Effector memory CD8-positive, alpha-beta T cell (primary cell): ENCODE measurements around the gene RERG.

ENCODE experiments used
- ATAC-seq: fragments of 150-1000 bp; cut with Tn5 transposase; replicated peaks from 2 replicates; pipeline ENCODE4 v1.10.0; 2021; ENCODE audit warnings: mild to moderate bottlenecking, moderate library complexity
- DNase-seq, 3 experiments: peaks; one replicate each; pipeline ENCODE4 v3.0.0; 2021
- H3K27ac Mint-ChIP-seq, 2 donors: one replicate each; pipeline ENCODE4 v1.8.0; 2022; ENCODE audit warnings: mild to moderate bottlenecking in 2 of 2, mixed read lengths in 2 of 2, moderate library complexity in 2 of 2
- H3K27me3 Mint-ChIP-seq, 2 donors: one replicate each; pipeline ENCODE4 v1.8.0; 2022; ENCODE audit warnings: mixed read lengths in 2 of 2
- H3K36me3 Mint-ChIP-seq: one replicate; pipeline ENCODE4 v1.8.0; 2022; ENCODE audit warnings: mild to moderate bottlenecking, moderate library complexity, mixed read lengths; ENCODE audit not compliant: insufficient read depth
- H3K4me1 Mint-ChIP-seq, 2 donors: one replicate each; pipeline ENCODE4 v1.8.0; 2022; ENCODE audit warnings: low read depth in 2 of 2, mixed read lengths in 2 of 2
- H3K4me3 Mint-ChIP-seq, 2 donors: one replicate each; pipeline ENCODE4 v1.8.0; 2022; ENCODE audit warnings: mild to moderate bottlenecking in 2 of 2, mixed read lengths in 2 of 2, moderate library complexity in 2 of 2
- H3K9me3 Mint-ChIP-seq, 2 donors: one replicate each; pipeline ENCODE4 v1.8.0; 2022; ENCODE audit warnings: mixed read lengths in 2 of 2

Gene RERG

DNA sequence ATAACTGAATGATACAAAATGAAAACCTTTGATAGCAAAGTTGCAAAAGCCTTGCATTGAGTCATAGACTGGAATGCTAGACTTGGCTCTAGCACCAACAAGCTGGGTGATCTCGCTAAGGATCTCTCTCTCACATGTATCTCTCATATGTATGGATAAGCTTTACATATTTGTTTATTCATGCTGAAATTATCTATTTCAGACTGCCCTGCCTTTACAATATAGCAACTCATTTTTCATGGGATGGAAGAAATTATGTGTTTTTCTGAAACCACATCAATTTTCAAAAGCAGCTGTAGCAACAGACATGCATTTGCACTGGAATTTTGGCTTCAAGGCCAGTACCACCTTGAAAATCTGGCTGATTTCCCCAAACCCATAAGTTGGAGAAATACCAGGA is 11.4 kb downstream of the RERG start:
- Mint-ChIP-seq H3K4me3 (no peak overlapping the region), H3K4me1 (no peaks in the 10 kb centered on the region), H3K27ac (no peak overlapping the region), H3K27me3 (peaks cover 20 to 23% of the 10 kb centered on the region in 2 donors), H3K36me3 (no peaks in the 10 kb centered on the region), H3K9me3 (no peaks in the 10 kb centered on the region)
- no peak for ATAC-seq
- no peak for DNase-seq

DNA sequence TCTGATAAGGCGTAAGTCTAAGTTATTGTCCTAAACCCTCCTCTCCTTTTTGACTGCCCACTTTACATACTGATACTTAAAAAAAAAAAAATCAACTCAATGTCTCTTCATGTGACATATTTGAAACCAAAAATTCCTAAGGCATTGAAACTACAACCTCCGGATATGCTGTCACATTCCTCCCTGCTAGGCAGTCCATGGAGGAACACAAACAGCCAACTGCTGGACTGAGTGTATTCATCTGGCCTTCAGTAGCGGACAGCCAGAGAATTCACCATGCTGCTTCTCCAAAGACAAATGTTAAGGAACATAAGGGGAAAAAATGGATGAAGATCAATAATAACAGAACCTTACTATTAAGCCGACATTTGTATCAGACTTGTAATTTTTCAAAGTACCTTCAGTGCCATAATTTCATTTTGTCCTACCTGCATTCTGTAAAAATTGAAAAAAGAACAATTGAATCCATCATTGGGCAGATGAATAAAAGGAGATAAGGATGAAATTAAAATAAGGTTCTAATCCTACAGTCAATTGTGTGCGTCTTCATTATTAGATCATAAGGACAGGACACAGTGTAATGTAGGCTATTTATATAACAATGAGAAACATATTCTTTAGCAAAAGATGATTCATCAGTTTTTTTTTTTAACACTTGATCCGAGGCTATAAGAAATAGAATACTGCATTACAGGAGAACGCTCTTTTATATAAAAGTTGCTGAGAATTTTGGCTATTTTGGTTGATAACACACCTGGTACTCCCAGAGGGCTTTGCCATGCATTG is 12.2 kb downstream of the RERG start:
- no peak for DNase-seq
- Mint-ChIP-seq H3K4me3 (no peak overlapping the region), H3K9me3 (no peaks in the 10 kb centered on the region), H3K36me3 (no peaks in the 10 kb centered on the region), H3K27ac (no peak overlapping the region), H3K27me3 (peaks cover 23% of the 10 kb centered on the region in 2 donors), H3K4me1 (no peaks in the 10 kb centered on the region)
- ATAC-seq, result no peak

DNA sequence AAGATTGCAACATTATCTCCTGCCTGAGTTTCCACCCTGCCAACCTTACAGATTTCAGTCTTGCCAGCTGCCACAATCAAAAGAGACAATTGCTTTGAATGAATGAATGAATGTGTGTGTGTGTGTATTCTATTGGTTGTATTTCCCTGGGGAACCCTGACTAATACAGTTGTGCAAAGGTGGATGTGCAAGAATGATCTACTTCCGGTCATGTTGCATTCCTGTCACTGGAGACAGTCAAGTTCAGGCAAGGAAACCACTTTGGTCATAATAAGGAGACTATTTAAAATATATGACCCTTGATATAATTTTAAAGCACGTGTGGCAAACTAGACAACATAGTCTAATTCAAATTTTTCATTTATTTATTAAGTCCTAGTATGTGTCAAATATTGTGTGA is 13.1 kb downstream of the RERG start:
- Mint-ChIP-seq H3K4me1 (no peaks in the 10 kb centered on the region), H3K9me3 (no peaks in the 10 kb centered on the region), H3K36me3 (no peaks in the 10 kb centered on the region), H3K27me3 (peaks cover 23% of the 10 kb centered on the region in 2 donors), H3K4me3 (no peak overlapping the region), H3K27ac (no peak overlapping the region)
- DNase-seq, result no peak
- no peak for ATAC-seq

DNA sequence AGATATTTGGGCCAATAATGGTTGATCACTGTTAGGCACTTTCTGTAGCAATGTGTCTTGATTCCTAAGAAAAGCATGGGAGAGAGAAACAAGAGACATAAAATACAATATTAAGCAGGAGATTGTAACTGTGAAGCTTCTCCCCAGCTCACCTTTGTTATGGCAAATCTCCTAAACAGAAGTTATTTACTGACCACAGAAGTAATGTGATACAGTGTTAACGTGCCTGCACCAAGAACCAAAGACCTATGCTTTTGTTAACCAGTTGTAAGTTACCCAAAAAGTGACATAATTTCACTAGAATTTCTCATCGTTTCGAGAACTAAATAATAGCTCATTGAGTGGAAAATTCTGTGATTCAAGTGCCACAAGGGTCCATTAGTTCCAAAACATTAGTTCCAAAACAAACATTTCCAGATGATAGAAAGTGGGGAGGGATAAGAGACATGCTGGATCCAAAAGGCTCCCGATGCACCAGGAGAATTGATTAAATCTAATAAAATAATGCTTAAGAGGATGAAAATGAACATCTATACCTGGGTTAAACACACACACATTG is 14.3 kb downstream of the RERG start:
- Mint-ChIP-seq H3K4me1 (no peaks in the 10 kb centered on the region), H3K27me3 (peaks cover 23% of the 10 kb centered on the region in 2 donors), H3K4me3 (no peak overlapping the region), H3K36me3 (no peaks in the 10 kb centered on the region), H3K9me3 (no peaks in the 10 kb centered on the region), H3K27ac (no peak overlapping the region)
- ATAC-seq (no peak), DNase-seq (no peak)

DNA sequence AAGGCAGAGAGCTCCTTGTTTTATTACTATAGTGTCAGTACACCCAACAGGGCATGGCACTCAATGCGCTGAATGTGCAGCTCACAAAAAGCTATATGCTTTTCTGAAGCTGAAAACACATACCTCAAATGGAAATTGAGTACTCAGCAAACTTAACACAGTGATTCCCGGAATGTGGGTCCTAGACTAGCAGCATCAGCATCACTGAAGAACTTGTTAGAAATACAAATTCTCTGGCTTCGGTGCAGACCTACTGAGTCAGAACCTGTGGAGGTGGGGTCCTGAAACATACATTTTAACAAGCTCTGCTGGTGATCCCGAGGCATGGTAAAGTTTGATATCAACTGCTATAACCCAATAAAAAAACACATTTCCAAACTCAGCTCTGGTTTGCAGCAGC is 14.9 kb downstream of the RERG start:
- Mint-ChIP-seq H3K4me1 (no peaks in the 10 kb centered on the region), H3K27me3 (peaks cover 20 to 23% of the 10 kb centered on the region in 2 donors), H3K27ac (no peak overlapping the region), H3K9me3 (no peaks in the 10 kb centered on the region), H3K36me3 (no peaks in the 10 kb centered on the region), H3K4me3 (no peak overlapping the region)
- DNase-seq (no peak), ATAC-seq (no peak)

DNA sequence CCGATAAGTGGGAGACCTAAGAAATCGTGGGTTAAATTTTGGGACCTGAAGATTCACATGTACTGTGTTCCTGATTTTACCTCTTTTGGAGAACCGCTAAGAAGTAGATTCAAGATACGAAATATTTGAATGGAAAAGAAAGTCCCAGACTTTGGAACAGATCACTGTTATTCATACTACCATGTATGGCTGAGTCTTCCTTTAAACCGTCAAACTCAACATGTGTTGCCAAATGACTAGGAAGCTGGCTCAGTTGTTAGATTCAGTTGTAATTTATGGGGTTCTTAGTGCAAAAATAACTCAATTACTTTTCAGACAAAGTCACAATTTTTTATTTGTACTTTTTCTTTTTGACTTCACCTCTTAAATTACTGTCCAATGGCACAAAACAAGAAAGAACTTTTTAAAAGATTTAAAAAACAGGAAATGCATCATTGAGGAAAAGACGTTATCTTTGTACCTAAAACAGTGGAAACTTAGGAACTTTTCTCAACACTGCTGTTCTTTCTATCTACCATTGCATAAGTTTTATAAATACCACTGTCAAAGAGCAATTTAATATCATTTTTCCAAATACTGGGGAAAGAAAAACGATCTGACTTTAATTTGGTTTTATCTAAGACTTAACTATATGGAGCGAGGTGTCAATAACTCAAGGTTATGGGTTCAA is 15.7 kb downstream of the RERG start:
- no peak overlapping the region for H3K4me3 Mint-ChIP-seq
- H3K27ac Mint-ChIP-seq, result no peak overlapping the region
- H3K9me3 Mint-ChIP-seq, result no peaks in the 10 kb centered on the region
- H3K36me3 Mint-ChIP-seq, result no peaks in the 10 kb centered on the region
- ATAC-seq (no peak), DNase-seq (no peak)
- no peaks in the 10 kb centered on the region for H3K4me1 Mint-ChIP-seq
- H3K27me3 Mint-ChIP-seq, result peaks cover 13 to 23% of the 10 kb centered on the region in 2 donors

DNA sequence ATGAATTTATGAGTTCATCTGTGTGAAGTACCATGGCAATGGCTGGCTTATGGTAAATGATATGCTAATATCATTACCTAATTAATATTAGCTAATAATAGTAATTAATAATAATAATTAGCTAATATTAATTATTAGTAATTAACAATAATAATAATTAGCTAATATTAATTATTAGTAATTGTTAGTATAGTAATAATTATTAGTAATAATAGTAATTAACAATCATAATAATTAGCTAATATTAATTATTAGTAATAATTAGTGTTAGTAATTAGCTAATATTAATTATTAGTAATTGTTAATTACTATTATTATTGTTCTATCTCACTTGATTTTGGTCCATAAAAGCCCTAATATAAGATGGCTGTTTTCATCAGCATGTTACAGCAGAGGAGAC is 19.8 kb downstream of the RERG start:
- ATAC-seq (no peak), DNase-seq (no peak)
- H3K4me1 Mint-ChIP-seq, result no peaks in the 10 kb centered on the region
- no peak overlapping the region for H3K4me3 Mint-ChIP-seq
- H3K36me3 Mint-ChIP-seq, result no peaks in the 10 kb centered on the region
- H3K27me3 Mint-ChIP-seq, result peaks cover 10 to 16% of the 10 kb centered on the region in 2 donors
- no peaks in the 10 kb centered on the region for H3K9me3 Mint-ChIP-seq
- no peak overlapping the region for H3K27ac Mint-ChIP-seq

DNA sequence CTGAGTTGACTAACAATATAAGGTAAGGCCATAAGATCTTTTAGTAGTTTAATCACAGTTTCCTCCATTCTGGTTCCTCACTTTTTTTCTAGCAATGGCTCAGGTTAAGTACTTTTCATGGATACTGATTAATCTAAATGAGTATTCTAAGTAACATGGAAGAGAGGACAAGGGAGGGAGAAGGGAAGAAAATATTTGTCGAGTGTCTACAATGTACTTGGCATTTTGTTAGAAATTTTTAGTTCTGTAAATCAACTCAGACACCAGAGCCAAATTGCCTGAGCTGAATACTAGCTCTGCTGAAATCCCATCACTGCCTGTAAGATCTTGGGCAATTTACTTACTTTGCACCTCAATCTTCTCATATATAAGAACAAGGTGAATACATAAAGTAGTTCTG is 20.2 kb downstream of the RERG start:
- Mint-ChIP-seq H3K27me3 (peaks cover 10 to 15% of the 10 kb centered on the region in 2 donors), H3K27ac (no peak overlapping the region), H3K36me3 (no peaks in the 10 kb centered on the region), H3K4me3 (no peak overlapping the region), H3K4me1 (no peaks in the 10 kb centered on the region), H3K9me3 (no peaks in the 10 kb centered on the region)
- DNase-seq (no peak), ATAC-seq (no peak)

DNA sequence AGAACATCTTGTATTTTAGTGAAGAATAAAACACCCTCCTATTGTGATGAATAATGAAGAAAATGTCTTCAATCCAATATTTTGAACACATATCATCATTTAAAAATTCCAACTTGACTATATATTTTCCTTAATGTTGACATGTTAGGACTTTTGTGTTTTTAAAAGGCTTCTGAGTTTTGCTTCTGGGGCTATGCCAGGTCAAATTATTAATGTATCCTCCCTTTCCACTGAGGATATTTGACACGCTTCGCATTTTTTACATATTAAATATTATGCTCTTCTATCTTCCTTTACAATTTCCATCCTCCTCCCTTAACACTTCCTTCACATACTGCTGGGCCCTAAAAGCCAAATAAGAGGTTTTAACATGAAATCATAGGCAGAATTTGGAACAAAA is 20.6 kb downstream of the RERG start:
- Mint-ChIP-seq H3K4me1 (no peaks in the 10 kb centered on the region), H3K9me3 (no peaks in the 10 kb centered on the region), H3K36me3 (no peaks in the 10 kb centered on the region), H3K27ac (no peak overlapping the region), H3K4me3 (no peak overlapping the region), H3K27me3 (peaks cover 10 to 15% of the 10 kb centered on the region in 2 donors)
- DNase-seq (no peak), ATAC-seq (no peak)

DNA sequence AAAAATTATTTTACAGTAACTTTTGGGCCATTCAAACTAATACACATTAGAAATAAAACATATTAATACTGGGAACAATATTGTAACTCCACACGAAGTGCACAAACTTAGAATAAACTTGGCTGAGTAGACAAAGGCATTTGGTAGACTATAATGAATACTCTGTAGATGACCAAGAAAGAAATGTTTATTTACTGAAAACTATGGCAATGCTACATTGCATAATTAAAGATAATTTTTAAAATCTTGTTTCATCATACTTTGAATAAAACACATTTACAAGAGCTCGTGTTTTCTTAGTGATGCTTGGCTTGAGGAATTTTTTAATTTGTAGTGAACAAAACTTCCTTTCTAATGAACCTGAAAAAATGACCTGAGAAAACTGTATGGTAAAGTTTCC is 21.3 kb downstream of the RERG start:
- DNase-seq, result no peak
- H3K4me3 Mint-ChIP-seq, result no peak overlapping the region
- no peak overlapping the region for H3K27ac Mint-ChIP-seq
- no peaks in the 10 kb centered on the region for H3K9me3 Mint-ChIP-seq
- ATAC-seq, result no peak
- H3K4me1 Mint-ChIP-seq, result no peaks in the 10 kb centered on the region
- no peaks in the 10 kb centered on the region for H3K36me3 Mint-ChIP-seq
- peaks cover 10 to 15% of the 10 kb centered on the region in 2 donors for H3K27me3 Mint-ChIP-seq

DNA sequence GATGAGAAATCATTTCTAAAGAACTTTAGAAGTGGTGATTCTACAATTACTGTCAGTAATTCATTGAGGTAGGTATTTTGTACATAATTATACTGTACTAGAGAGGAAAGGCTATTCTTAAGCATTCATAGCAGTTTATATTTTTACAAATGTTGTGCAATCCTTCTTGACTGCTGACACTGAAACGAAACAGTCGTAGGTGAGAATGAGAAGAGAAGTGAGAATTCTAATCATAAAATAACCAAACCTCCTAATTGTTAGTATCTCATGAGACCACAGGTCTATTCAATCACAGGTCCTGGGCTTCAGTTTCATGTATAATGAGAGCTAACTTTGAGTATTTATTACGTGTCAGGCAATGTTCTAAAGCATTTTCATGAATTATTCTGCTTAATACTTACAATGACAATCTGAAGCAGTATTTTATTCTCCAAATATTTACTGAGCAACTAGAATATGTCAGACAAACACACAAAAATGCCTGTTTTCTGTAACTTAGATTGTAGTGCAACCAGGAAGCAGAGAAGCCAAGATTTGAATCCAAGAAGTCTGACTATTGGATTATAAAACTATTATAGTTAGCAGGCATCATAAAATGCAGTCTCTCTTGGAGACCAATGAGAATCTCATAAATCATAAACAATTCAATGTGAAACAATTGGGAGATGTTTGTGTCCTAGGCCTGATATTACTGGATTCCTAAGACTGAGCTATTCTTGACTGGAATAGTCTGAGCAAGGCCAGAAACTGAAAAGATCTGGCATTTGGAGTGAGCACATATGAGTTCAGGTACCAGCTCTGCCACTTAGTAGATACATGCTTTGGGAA is 24.3 kb downstream of the RERG start:
- Mint-ChIP-seq H3K9me3 (peaks cover 0 to 1% of the 10 kb centered on the region in 2 donors), H3K27me3 (peaks cover 28 to 30% of the 10 kb centered on the region in 2 donors), H3K36me3 (no peaks in the 10 kb centered on the region), H3K4me1 (peaks cover 0 to 1% of the 10 kb centered on the region in 2 donors), H3K4me3 (no peak overlapping the region), H3K27ac (no peak overlapping the region)
- ATAC-seq (no peak), DNase-seq (no peak)

DNA sequence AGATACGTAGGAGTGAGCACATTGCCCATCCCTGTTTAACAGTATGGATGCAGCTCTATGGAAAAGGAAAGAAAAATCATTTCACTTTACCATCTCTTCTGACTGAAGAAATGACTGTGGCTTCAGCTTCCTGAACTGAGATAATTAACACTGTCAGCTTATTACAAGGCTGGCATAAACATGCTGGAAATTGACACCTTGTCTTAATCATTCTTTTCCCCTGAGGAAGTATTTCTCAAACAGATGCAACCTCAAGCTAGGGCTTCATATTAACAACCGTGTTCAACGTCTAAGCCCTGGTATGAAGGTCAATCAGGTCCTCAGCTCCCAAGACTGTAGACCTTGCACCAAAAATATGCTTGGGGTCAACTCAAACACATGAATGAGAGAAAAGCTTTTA is 25.0 kb downstream of the RERG start:
- H3K27me3 Mint-ChIP-seq, result peaks cover 28 to 36% of the 10 kb centered on the region in 2 donors
- no peak overlapping the region for H3K27ac Mint-ChIP-seq
- H3K4me3 Mint-ChIP-seq, result no peak overlapping the region
- no peaks in the 10 kb centered on the region for H3K36me3 Mint-ChIP-seq
- peaks cover 0 to 1% of the 10 kb centered on the region in 2 donors for H3K4me1 Mint-ChIP-seq
- ATAC-seq, result no peak
- no peak for DNase-seq
- peaks cover 0 to 1% of the 10 kb centered on the region in 2 donors for H3K9me3 Mint-ChIP-seq
